A549 (cell line): ENCODE data around the gene CIDEA. TPM values are rescaled to one million over a fixed set of nuclear protein-coding genes. Genes with fewer than 3 reads are reported as not detected.

ENCODE experiments used
- ATAC-seq, 2 experiments: fragments of 200-7000 bp in 1 of 2; fragments of >200 bp in 1 of 2; cut with Nextera tagmentation in 1 of 2; cut with Tn5 transposase in 1 of 2; 3 replicates each; pipeline versions ENCODE4 v1.8.0 to v1.9.1; 2018 to 2020; ENCODE audit warnings: mild to moderate bottlenecking in 1 of 2, moderate library complexity in 1 of 2
- CTCF ChIA-PET: fragments of 300-600 bp; sonication (Branson Sonifier 250); formaldehyde crosslinking; extraction: SDS; loops from one replicate; lab custom pipeline; 2021; ENCODE audit warnings: antibody characterized with exemption, inconsistent platforms; lab: Yijun Ruan, JAX
- POLR2A ChIA-PET: fragments of 350-600 bp; formaldehyde crosslinking; extraction: SDS; loops from one replicate; lab custom pipeline; 2021; ENCODE audit warnings: antibody characterized with exemption, inconsistent platforms; lab: Yijun Ruan, JAX
- DNase-seq, 2 experiments: peaks; one replicate each; pipeline versions ENCODE4 v3.0.0 to v3.0.0-alpha.2; 2011 to 2016; ENCODE audit warnings: low read depth in 1 of 2, low spot score in 1 of 2
- FAIRE-seq: peaks from 2 replicates; lab custom pipeline; 2011; peaks lifted over from hg19 to GRCh38; lab: Jason Lieb, UNC
- H3K27ac ChIP-seq, 2 experiments: fragments of >200 bp; sonication (Bioruptor Twin); formaldehyde crosslinking; 3 replicates each; pipeline ENCODE4 v1.5.1; 2016 to 2017
- H3K4me1 ChIP-seq: fragments of >200 bp; sonication (Bioruptor Twin); formaldehyde crosslinking; 3 replicates; pipeline ENCODE4 v1.6.1; 2016
- H3K4me2 ChIP-seq: fragments of >200 bp; sonication (Bioruptor Twin); formaldehyde crosslinking; 3 replicates; pipeline ENCODE4 v1.6.1; 2016
- H3K4me3 ChIP-seq: fragments of >200 bp; sonication (Bioruptor Twin); formaldehyde crosslinking; 3 replicates; pipeline ENCODE4 v1.5.1; 2016
- H3K9me3 ChIP-seq: fragments of >200 bp; sonication (Bioruptor Twin); formaldehyde crosslinking; 3 replicates; pipeline ENCODE4 v1.6.1; 2016
- ATOH8 ChIP-seq: fragments of 250-450 bp; sonication (Bioruptor Pico); IDR thresholded peaks from 2 replicates; pipeline ENCODE4 v1.5.0; 2020; ENCODE audit warnings: low read depth, mild to moderate bottlenecking, moderate library complexity
- CTCF ChIP-seq: fragments of >200 bp; sonication (Bioruptor Twin); formaldehyde crosslinking; IDR thresholded peaks from 3 replicates; pipeline ENCODE4 v1.5.1; 2016
- E2F6 ChIP-seq: IDR thresholded peaks from 2 replicates; pipeline ENCODE4 v1.6.1; 2012; ENCODE audit warnings: low read depth, borderline replicate concordance
- ELK1 ChIP-seq: fragments of 150-350 bp; IDR thresholded peaks from 2 replicates; pipeline ENCODE4 v1.6.1; 2014; ENCODE audit warnings: low read depth, mild to moderate bottlenecking, low read length
- FOSB ChIP-seq: fragments of 250-450 bp; sonication (Bioruptor Pico); IDR thresholded peaks from 2 replicates; pipeline ENCODE4 v1.5.0; 2020; ENCODE audit warnings: mild to moderate bottlenecking, moderate library complexity
- FOXS1 ChIP-seq: fragments of 250-450 bp; sonication (Bioruptor Pico); IDR thresholded peaks from 2 replicates; pipeline ENCODE4 v1.5.0; 2020; ENCODE audit warnings: mild to moderate bottlenecking, moderate library complexity
- GATA3 ChIP-seq: IDR thresholded peaks from 2 replicates; pipeline ENCODE4 v1.6.1; 2012; ENCODE audit warnings: borderline replicate concordance
- HES2 ChIP-seq: fragments of >200 bp; sonication (Bioruptor Twin); formaldehyde crosslinking; IDR thresholded peaks from 2 replicates; pipeline ENCODE4 v1.6.1; 2016
- HMGXB4 ChIP-seq: fragments of 250-450 bp; sonication (Bioruptor Pico); IDR thresholded peaks from 2 replicates; pipeline ENCODE4 v1.5.0; 2021; ENCODE audit warnings: mild to moderate bottlenecking, moderate library complexity, borderline replicate concordance
- JUN ChIP-seq, 2 experiments: fragments of >200 bp; sonication (Bioruptor Twin); formaldehyde crosslinking; IDR thresholded peaks; 2 replicates in 1 of 2; 3 replicates in 1 of 2; pipeline ENCODE4 v1.6.1; 2016 to 2017
- JUNB ChIP-seq: fragments of >200 bp; sonication (Bioruptor Twin); formaldehyde crosslinking; IDR thresholded peaks from 2 replicates; pipeline ENCODE4 v1.6.1; 2016
- MAZ ChIP-seq: fragments of 150-350 bp; IDR thresholded peaks from 2 replicates; pipeline ENCODE4 v1.6.1; 2014; ENCODE audit warnings: antibody characterized with exemption, low read depth, low read length, borderline replicate concordance
- NFE2L2 ChIP-seq: fragments of 150-350 bp; conservative IDR thresholded peaks from 2 replicates; pipeline ENCODE4 v1.6.1; 2014; ENCODE audit warnings: low read length
- NR3C1 ChIP-seq: fragments of >200 bp; sonication (Bioruptor Twin); formaldehyde crosslinking; IDR thresholded peaks from 3 replicates; pipeline ENCODE4 v1.6.1; 2017
- PHF8 ChIP-seq: fragments of 200-600 bp; sonication (generic); IDR thresholded peaks from 2 replicates; pipeline ENCODE4 v1.6.1; 2016; ENCODE audit warnings: low read depth, mild to moderate bottlenecking, antibody characterized with exemption, moderate library complexity, borderline replicate concordance
- POLR2AphosphoS2 ChIP-seq: conservative IDR thresholded peaks from 2 replicates; pipeline ENCODE4 v1.6.1; 2012; ENCODE audit warnings: low read length, improper control_type of control experiment, inconsistent platforms
- RAD21 ChIP-seq, 2 experiments: fragments of >200 bp in 1 of 2; sonication (Bioruptor Twin) in 1 of 2; formaldehyde crosslinking in 1 of 2; IDR thresholded peaks in 1 of 2; conservative IDR thresholded peaks in 1 of 2; 2 replicates in 1 of 2; 3 replicates in 1 of 2; pipeline ENCODE4 v1.6.1; 2012 to 2018; ENCODE audit warnings: inconsistent platforms in 1 of 2
- RARB ChIP-seq: fragments of 250-450 bp; sonication (Bioruptor Pico); IDR thresholded peaks from 2 replicates; pipeline ENCODE4 v1.8.0; 2021; ENCODE audit warnings: mild to moderate bottlenecking, moderate library complexity
- RCOR1 ChIP-seq: fragments of 150-350 bp; IDR thresholded peaks from 2 replicates; pipeline ENCODE4 v1.6.1; 2014; ENCODE audit warnings: antibody characterized with exemption, low read length, low read depth
- SMC3 ChIP-seq: fragments of >200 bp; sonication (Bioruptor Twin); formaldehyde crosslinking; IDR thresholded peaks from 3 replicates; pipeline ENCODE4 v1.6.1; 2018; ENCODE audit warnings: inconsistent platforms
- SREBF2 ChIP-seq: fragments of 450-650 bp; IDR thresholded peaks from 2 replicates; pipeline ENCODE4 v1.6.1; 2014; ENCODE audit warnings: mild to moderate bottlenecking, moderate library complexity
- ZC3H11A ChIP-seq: fragments of 450-650 bp; IDR thresholded peaks from 2 replicates; pipeline ENCODE4 v1.6.1; 2014; ENCODE audit warnings: antibody characterized with exemption, mild to moderate bottlenecking
- ZFP36 ChIP-seq: fragments of 450-650 bp; IDR thresholded peaks from 2 replicates; pipeline ENCODE4 v1.6.1; 2014; ENCODE audit warnings: borderline replicate concordance; ENCODE audit not compliant: partially characterized antibody
- ZSCAN20 ChIP-seq: fragments of 250-450 bp; sonication (Bioruptor Pico); IDR thresholded peaks from 2 replicates; pipeline ENCODE4 v1.8.0; 2022; ENCODE audit warnings: mild to moderate bottlenecking, moderate library complexity
- WGBS: methylation state at CpG from one replicate; pipeline ENCODE4 v1.1.6; 2017; ENCODE audit errors: missing lambda C conversion rate; 5-methylcytosine and 5-hydroxymethylcytosine counted together
- polyA plus RNA-seq, 4 experiments: library from polyadenylated mRNA; depleted of rRNA in 3 of 4; stranded (reverse); fragments of >200 nt; fragmentation: RNase III in 1 of 4; extraction: RNeasy Plus Mini Kit Qiagen cat#74134 plus additional on column Dnase treatment in 1 of 4; gene quantifications; 2 replicates in 3 of 4; 3 replicates in 1 of 4; pipeline ENCODE4 v1.2.3, GENCODE V29; 2011 to 2017

The CIDEA gene
- polyA plus RNA-seq, 2 of the 4 experiments (the other 2 are of a cell fraction), result not detected

- Histone ChIP-seq H3K27ac (no peak overlapping the region), H3K4me2 (no peak overlapping the region), H3K4me3 (no peak overlapping the region), H3K4me1 (peaks cover 11% of the 10 kb centered on the region), H3K9me3 (peaks cover 6% of the 10 kb centered on the region; the same call in 1 of the 3 replicates)
- FAIRE-seq, result no peak
- CTCF ChIA-PET, result interaction anchor here (1.0 to 1.6 kb wide), 2 partner anchors 11 to 23 kb away, joined by 3 read pairs; no protein-coding TSS in a partner anchor
- no peak for TF ChIP-seq PHF8
- TF ChIP-seq JUNB, result no peak
- TF ChIP-seq MAZ, result no peak
- no peak for TF ChIP-seq FOSB
- no peak for TF ChIP-seq HMGXB4
- TF ChIP-seq ATOH8 (CRISPR knock-in tag), result no peak
- no peak for TF ChIP-seq RARB (CRISPR knock-in tag)
- TF ChIP-seq NFE2L2, result no peak
- TF ChIP-seq ZC3H11A, result no peak
- no peak for TF ChIP-seq RCOR1
- TF ChIP-seq CTCF, result no peak
- no peak for TF ChIP-seq RAD21 (conservative IDR thresholded peaks at IDR 0.05 in 1 of 2, IDR thresholded peaks at IDR 0.05 in 1 of 2)
- no peak for TF ChIP-seq HES2
- POLR2A ChIA-PET, result no interaction called here
- ATAC-seq, result no peak
- DNase-seq, result no peak
- WGBS, result 96% methylated on average over 22 of the region's 25 CpGs
Measured at GRCh38 chr18:12305930-12306629, 51.9 kb downstream of the CIDEA start.

GRCh38 chr18:12306752-12307700 is 52.9 kb downstream of the CIDEA start:
- ChIA-PET POLR2A (interaction anchor here (0.5 to 2.4 kb wide), 2 partner anchors 32 to 35 kb away, joined by 3 to 8 read pairs; no protein-coding TSS in a partner anchor), CTCF (interaction anchor here (1.0 to 3.8 kb wide), 4 partner anchors 12 to 36 kb away, joined by 3 to 18 read pairs (median 5); no protein-coding TSS in a partner anchor)
- peak overlapping the region; percentile 62 for H3K4me3 ChIP-seq
- TF ChIP-seq SMC3, result no peak
- no peak for TF ChIP-seq JUN (IDR thresholded peaks at IDR 0.05)
- no peak for TF ChIP-seq ZSCAN20 (CRISPR knock-in tag)
- TF ChIP-seq NR3C1, result no peak
- TF ChIP-seq E2F6, result no peak
- TF ChIP-seq POLR2AphosphoS2, result no peak
- no peak for TF ChIP-seq GATA3
- no peak for TF ChIP-seq SREBF2
- TF ChIP-seq ZFP36, result no peak
- no peak for TF ChIP-seq HMGXB4
- TF ChIP-seq ELK1, result no peak
- TF ChIP-seq FOXS1 (CRISPR knock-in tag), result no peak
- H3K4me1 ChIP-seq, result peaks cover 11% of the 10 kb centered on the region
- peak overlapping the region; percentile 82 to 99; a peak in 5 of 6 replicates for H3K27ac ChIP-seq
- ATAC-seq (no peak), FAIRE-seq (no peak), DNase-seq (no peak)
- H3K4me2 ChIP-seq, result peak overlapping the region; percentile 85
- 93% methylated on average over 39 of the region's 39 CpGs for WGBS
- H3K9me3 ChIP-seq, result peaks cover 15% of the 10 kb centered on the region
